Measurements from ENCODE around the gene CFAP74. TPM values are rescaled to one million over a fixed set of nuclear protein-coding genes. Genes with fewer than 3 reads are reported as not detected.

Gene CFAP74
- total RNA-seq, 2 experiments from 2014 or later, result 0.38 to 0.41 TPM

DNA sequence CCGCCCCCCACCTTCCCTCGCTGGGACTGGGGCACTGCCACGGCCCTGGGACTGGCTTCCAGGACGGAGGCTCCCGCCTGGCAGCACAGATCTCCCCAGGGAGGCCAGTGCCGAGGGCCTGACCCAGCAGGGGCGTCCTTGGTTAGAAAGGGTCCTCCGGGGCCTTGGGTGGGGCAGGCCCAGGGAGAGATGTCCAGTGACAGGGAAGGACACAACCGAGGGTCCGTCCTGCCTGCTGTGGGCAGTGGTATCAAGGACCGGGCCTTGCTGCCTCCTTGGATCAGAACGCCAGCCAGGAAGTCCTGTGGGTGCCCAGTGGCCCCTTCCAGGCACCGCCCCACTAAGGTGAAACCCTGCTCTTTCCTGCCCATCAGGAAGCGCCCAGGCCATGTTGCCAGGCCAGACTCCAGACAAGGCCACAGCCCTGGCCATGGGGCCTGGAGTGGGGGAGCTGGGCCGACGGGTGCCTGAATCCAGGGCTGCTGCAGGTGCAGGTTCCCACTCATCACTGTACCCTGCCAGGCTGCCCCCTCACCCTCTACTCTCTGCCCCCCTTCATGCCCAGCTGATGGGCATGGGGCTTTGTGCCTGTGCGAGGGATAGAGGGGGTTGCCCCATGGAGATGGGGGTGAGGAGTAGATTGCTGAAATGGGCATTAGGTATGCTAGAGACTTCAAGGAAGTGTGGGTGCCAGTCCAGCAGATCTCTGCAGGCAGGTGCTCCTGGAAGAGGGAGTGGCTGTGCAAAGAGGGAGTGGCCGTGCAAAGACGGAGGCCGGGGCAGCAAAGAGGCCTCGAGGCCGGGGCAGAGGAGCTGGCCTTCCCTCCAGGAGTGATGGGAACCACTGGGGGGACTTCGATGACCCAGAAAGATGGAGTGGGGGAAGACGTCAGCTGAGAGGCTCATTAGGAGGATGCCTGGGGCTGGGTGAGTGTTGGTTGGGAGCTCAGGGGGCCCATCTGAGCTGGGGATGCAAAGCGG lies 44.5 kb upstream of the CFAP74 start:
- H3K9me3 Mint-ChIP-seq, result no peaks in the 10 kb centered on the region
- H3K4me1 Mint-ChIP-seq (ENCODE audit: low read depth), result peaks cover 25% of the 10 kb centered on the region
- peak overlapping the region; percentile 22 for H3K27ac Mint-ChIP-seq
- no peak for DNase-seq
- intact Hi-C loops (cut with micrococcal nuclease), result no loop called here
- H3K4me3 Mint-ChIP-seq, result peak overlapping the region; percentile 77
- ChIA-PET CTCF (interaction anchor here (1.2 kb wide), 1 partner anchor 87 kb away, joined by 3 read pairs; no protein-coding TSS in a partner anchor), POLR2A (no interaction called here)
- ATAC-seq, result no peak
- peaks cover 6% of the 10 kb centered on the region for H3K27me3 Mint-ChIP-seq
- H3K36me3 Mint-ChIP-seq (ENCODE audit: low read depth), result no peaks in the 10 kb centered on the region
- no peak for TF ChIP-seq CTCF (IDR thresholded peaks at IDR 0.05)

GRCh38 chr1:2046953-2047748 lies 43.6 kb upstream of the CFAP74 start:
- Mint-ChIP-seq H3K27ac (no peak overlapping the region), H3K4me1 (ENCODE audit: low read depth) (peaks cover 25% of the 10 kb centered on the region), H3K4me3 (no peak overlapping the region), H3K9me3 (no peaks in the 10 kb centered on the region), H3K36me3 (ENCODE audit: low read depth) (no peaks in the 10 kb centered on the region), H3K27me3 (peaks cover 6% of the 10 kb centered on the region)
- CTCF ChIA-PET, result interaction anchor here (0.6 to 4.2 kb wide), 4 partner anchors 17 to 606 kb away, joined by 3 to 100 read pairs (median 4); no protein-coding TSS in a partner anchor
- POLR2A ChIA-PET, result interaction anchor here (0.9 kb wide), 1 partner anchor 87 kb away, joined by 3 read pairs; no protein-coding TSS in a partner anchor
- ATAC-seq (no peak), DNase-seq (no peak)
- intact Hi-C loops (cut with micrococcal nuclease), result no loop called here
- no peak for TF ChIP-seq CTCF (IDR thresholded peaks at IDR 0.05)

- TF ChIP-seq CTCF (IDR thresholded peaks at IDR 0.05), result peak; percentile 83
- peaks cover 6% of the 10 kb centered on the region for H3K27me3 Mint-ChIP-seq
- DNase-seq, result peak; percentile 75
- ChIA-PET CTCF (interaction anchor here (0.6 to 4.2 kb wide), 6 partner anchors 14 to 605 kb away, joined by 3 to 100 read pairs (median 4); partner anchors contain the start of gene PEX10), POLR2A (interaction anchor here (0.9 kb wide), 1 partner anchor 86 kb away, joined by 3 read pairs; no protein-coding TSS in a partner anchor)
- peaks cover 22% of the 10 kb centered on the region for H3K4me1 Mint-ChIP-seq (ENCODE audit: low read depth)
- ATAC-seq, result no peak
- H3K9me3 Mint-ChIP-seq, result no peaks in the 10 kb centered on the region
- H3K36me3 Mint-ChIP-seq (ENCODE audit: low read depth), result no peaks in the 10 kb centered on the region
- peak overlapping the region; percentile 66 for H3K4me3 Mint-ChIP-seq
- intact Hi-C loops (cut with micrococcal nuclease), result no loop called here
- H3K27ac Mint-ChIP-seq, result no peak overlapping the region
Measured at GRCh38 chr1:2046174-2046917, 42.8 kb upstream of the CFAP74 start.

DNA sequence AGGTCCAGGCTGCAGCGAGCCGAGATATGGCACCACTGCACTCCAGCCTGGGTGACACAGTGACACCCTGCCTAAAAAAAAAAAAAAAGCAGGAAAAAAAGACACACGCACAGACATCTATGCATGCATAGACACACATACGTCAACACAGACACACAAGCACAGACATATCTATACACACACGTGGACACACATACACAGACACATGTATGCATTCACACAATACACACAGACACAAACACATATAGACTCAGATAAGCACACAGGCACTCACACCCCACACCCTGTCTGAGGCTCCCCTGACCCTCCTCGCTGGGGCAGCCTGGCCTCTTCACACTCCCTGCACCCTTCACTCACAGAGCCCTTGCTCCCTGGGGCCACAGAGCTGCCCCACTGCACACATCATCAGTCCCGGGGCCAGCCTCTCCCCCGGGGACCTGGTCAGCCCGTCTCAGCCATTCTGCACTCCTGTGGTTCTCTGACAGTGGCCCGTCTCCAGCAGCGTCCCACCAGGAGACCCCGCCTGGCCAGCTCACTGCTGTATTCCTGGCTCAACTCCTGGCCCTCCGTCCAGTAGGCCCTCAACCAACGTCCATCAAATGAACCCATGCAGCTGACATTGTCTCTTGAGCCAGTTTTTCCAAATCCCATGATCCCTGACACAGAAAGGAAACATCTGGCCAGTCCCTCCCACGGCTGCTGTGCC lies 42.0 kb upstream of the CFAP74 start:
- intact Hi-C loops (cut with micrococcal nuclease), result no loop called here
- Mint-ChIP-seq H3K4me1 (ENCODE audit: low read depth) (peaks cover 22% of the 10 kb centered on the region), H3K27me3 (peaks cover 6% of the 10 kb centered on the region), H3K4me3 (peak overlapping the region; percentile 66), H3K9me3 (no peaks in the 10 kb centered on the region), H3K27ac (peak overlapping the region; percentile 22), H3K36me3 (ENCODE audit: low read depth) (no peaks in the 10 kb centered on the region)
- ChIA-PET CTCF (interaction anchor here (0.9 to 4.2 kb wide), 22 partner anchors 9 to 367 kb away, joined by 3 to 100 read pairs (median 4); partner anchors contain the start of genes PEX10 and TMEM52), POLR2A (interaction anchor here (1.7 kb wide), 1 partner anchor 116 kb away, joined by 4 read pairs; no protein-coding TSS in a partner anchor)
- DNase-seq, result no peak
- no peak for ATAC-seq
- no peak for TF ChIP-seq CTCF (IDR thresholded peaks at IDR 0.05)

All from activated CD8-positive, alpha-beta T cell treated with anti-CD3 and anti-CD28 coated beads for 36 hours (primary cell).